ENCODE results near the gene KRCC1.
"Not testable (repeated sequence)": the region's sequence is repeated elsewhere in the genome, so short reads cannot be mapped to it uniquely, and the experiment has no call there.

DNA sequence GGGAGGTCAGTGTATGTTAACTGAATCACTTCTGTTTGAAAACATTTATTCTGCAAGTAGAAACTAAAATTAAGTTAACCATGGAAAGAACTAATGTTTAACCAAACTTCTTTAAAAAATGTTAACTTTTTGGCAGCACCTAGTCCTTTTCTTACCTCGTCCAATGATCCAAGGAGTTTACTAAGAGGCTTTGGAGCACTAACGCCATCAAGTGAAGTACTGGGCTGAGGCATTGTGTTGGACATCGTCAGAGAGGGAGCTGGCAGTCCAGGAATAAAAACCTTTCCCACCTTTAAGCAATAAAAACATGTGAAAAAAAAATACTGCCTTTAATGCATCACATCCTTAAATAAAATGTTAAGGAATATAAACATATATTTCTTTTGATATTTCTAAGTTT, 63.0 kb downstream of the KRCC1 start:
- TF ChIP-seq, protein P1, sequence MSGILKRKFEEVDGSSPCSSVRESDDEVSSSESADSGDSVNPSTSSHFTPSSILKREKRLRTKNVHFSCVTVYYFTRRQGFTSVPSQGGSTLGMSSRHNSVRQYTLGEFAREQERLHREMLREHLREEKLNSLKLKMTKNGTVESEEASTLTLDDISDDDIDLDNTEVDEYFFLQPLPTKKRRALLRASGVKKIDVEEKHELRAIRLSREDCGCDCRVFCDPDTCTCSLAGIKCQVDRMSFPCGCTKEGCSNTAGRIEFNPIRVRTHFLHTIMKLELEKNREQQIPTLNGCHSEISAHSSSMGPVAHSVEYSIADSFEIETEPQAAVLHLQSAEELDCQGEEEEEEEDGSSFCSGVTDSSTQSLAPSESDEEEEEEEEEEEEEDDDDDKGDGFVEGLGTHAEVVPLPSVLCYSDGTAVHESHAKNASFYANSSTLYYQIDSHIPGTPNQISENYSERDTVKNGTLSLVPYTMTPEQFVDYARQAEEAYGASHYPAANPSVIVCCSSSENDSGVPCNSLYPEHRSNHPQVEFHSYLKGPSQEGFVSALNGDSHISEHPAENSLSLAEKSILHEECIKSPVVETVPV (CRISPR knock-in tag; IDR thresholded peaks at IDR 0.05) = not testable (repeated sequence)
- TF ChIP-seq ARNTL (CRISPR knock-in tag; IDR thresholded peaks at IDR 0.05; ENCODE audit: borderline replicate concordance, low read depth); ZFP30 (CRISPR knock-in tag; IDR thresholded peaks at IDR 0.05); OSR1 (CRISPR knock-in tag; IDR thresholded peaks at IDR 0.05); SNAI2 (CRISPR knock-in tag; IDR thresholded peaks at IDR 0.05); ZNF70 (CRISPR knock-in tag; IDR thresholded peaks at IDR 0.05); ZFP3 (CRISPR knock-in tag; IDR thresholded peaks at IDR 0.05); ZNF8 (CRISPR knock-in tag; IDR thresholded peaks at IDR 0.05); ZC3H10 (CRISPR knock-in tag; IDR thresholded peaks at IDR 0.05); BACH2 (CRISPR knock-in tag; IDR thresholded peaks at IDR 0.05; ENCODE audit: borderline replicate concordance); ISL1 (CRISPR knock-in tag; IDR thresholded peaks at IDR 0.05): not testable (repeated sequence)
- TF ChIP-seq, protein P2, sequence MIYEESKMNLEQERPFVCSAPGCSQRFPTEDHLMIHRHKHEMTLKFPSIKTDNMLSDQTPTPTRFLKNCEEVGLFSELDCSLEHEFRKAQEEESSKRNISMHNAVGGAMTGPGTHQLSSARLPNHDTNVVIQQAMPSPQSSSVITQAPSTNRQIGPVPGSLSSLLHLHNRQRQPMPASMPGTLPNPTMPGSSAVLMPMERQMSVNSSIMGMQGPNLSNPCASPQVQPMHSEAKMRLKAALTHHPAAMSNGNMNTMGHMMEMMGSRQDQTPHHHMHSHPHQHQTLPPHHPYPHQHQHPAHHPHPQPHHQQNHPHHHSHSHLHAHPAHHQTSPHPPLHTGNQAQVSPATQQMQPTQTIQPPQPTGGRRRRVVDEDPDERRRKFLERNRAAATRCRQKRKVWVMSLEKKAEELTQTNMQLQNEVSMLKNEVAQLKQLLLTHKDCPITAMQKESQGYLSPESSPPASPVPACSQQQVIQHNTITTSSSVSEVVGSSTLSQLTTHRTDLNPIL (CRISPR knock-in tag; IDR thresholded peaks at IDR 0.05; ENCODE audit: low read depth) = not testable (repeated sequence)
- TF ChIP-seq, protein P3, sequence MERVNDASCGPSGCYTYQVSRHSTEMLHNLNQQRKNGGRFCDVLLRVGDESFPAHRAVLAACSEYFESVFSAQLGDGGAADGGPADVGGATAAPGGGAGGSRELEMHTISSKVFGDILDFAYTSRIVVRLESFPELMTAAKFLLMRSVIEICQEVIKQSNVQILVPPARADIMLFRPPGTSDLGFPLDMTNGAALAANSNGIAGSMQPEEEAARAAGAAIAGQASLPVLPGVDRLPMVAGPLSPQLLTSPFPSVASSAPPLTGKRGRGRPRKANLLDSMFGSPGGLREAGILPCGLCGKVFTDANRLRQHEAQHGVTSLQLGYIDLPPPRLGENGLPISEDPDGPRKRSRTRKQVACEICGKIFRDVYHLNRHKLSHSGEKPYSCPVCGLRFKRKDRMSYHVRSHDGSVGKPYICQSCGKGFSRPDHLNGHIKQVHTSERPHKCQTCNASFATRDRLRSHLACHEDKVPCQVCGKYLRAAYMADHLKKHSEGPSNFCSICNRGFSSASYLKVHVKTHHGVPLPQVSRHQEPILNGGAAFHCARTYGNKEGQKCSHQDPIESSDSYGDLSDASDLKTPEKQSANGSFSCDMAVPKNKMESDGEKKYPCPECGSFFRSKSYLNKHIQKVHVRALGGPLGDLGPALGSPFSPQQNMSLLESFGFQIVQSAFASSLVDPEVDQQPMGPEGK (CRISPR knock-in tag; IDR thresholded peaks at IDR 0.05; ENCODE audit: borderline replicate concordance) = not testable (repeated sequence)
- TF ChIP-seq, protein P4, sequence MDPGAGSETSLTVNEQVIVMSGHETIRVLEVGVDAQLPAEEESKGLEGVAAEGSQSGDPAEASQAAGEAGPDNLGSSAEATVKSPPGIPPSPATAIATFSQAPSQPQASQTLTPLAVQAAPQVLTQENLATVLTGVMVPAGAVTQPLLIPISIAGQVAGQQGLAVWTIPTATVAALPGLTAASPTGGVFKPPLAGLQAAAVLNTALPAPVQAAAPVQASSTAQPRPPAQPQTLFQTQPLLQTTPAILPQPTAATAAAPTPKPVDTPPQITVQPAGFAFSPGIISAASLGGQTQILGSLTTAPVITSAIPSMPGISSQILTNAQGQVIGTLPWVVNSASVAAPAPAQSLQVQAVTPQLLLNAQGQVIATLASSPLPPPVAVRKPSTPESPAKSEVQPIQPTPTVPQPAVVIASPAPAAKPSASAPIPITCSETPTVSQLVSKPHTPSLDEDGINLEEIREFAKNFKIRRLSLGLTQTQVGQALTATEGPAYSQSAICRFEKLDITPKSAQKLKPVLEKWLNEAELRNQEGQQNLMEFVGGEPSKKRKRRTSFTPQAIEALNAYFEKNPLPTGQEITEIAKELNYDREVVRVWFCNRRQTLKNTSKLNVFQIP (CRISPR knock-in tag; IDR thresholded peaks at IDR 0.05; ENCODE audit: borderline replicate concordance, low read depth) = not testable (repeated sequence)

All from SK-N-SH treated with all-trans-retinoic acid at 6 μM for 48 hours (cell line).